B cell (primary cell): ENCODE measurements around the gene TMEM120B. TPM values are rescaled to one million over a fixed set of nuclear protein-coding genes. Genes with fewer than 3 reads are reported as not detected.

ENCODE experiments used
- ATAC-seq: fragments of 200-7000 bp; cut with Tn5 transposase; one replicate; pipeline ENCODE4 v1.10.0; 2021; ENCODE audit warnings: low read depth, mild to moderate bottlenecking, moderate number of reproducible peaks, moderate library complexity
- CTCF ChIA-PET: fragments of 350-600 bp; sonication (Branson Sonifier 250); formaldehyde crosslinking; loops from one replicate; lab custom pipeline; 2021; ENCODE audit warnings: antibody characterized with exemption, inconsistent platforms; lab: Charles Lee
- POLR2A ChIA-PET: fragments of 350-600 bp; sonication (Branson Sonifier 250); formaldehyde crosslinking; loops from one replicate; lab custom pipeline; 2021; ENCODE audit warnings: antibody characterized with exemption; lab: Charles Lee
- DNase-seq: peaks from one replicate; pipeline ENCODE4 v3.0.0; 2013
- H2AFZ ChIP-seq: 2 replicates; pipeline ENCODE4 v1.6.1; 2012; ENCODE audit warnings: mild to moderate bottlenecking, low read depth, low read length; ENCODE audit not compliant: insufficient read depth, poor library complexity, severe bottlenecking
- H3K27ac ChIP-seq, 2 donors: 1 replicate in 1 of 2; 2 replicates in 1 of 2; pipeline ENCODE4 v1.5.1; 2012 to 2013; ENCODE audit warnings: low read length in 2 of 2, mild to moderate bottlenecking in 2 of 2, moderate library complexity in 1 of 2
- H3K27me3 ChIP-seq, 4 experiments: fragments of 200-600 bp in 1 of 4; sonication (generic) in 1 of 4; replicated peaks in 1 of 4; 1 replicate in 2 of 4; 2 replicates in 2 of 4; pipeline versions ENCODE4 v1.6.1 to v1.7.0; 2013 to 2016; ENCODE audit warnings: low read length in 3 of 4, mild to moderate bottlenecking in 2 of 4, mixed read lengths in 1 of 4, moderate library complexity in 1 of 4; ENCODE audit not compliant: insufficient read depth in 4 of 4, control insufficient read depth in 3 of 4; ENCODE audit errors: control extremely low read depth in 1 of 4
- H3K36me3 ChIP-seq, 2 experiments: replicated peaks in 1 of 2; 1 replicate in 1 of 2; 2 replicates in 1 of 2; pipeline versions ENCODE4 v1.6.1 to v1.7.1; 2013; ENCODE audit warnings: low read length in 1 of 2; ENCODE audit not compliant: insufficient read depth in 2 of 2, control insufficient read depth in 1 of 2; ENCODE audit errors: control extremely low read depth in 1 of 2, extremely low read depth in 1 of 2
- H3K4me1 ChIP-seq, 2 donors: fragments of 200-600 bp in 1 of 2; sonication (generic) in 1 of 2; 1 replicate in 1 of 2; 2 replicates in 1 of 2; pipeline versions ENCODE4 v1.5.1 to v1.6.1; 2013 to 2017; ENCODE audit warnings: low read length in 2 of 2; ENCODE audit not compliant: control insufficient read depth in 2 of 2, insufficient read depth in 2 of 2
- H3K4me2 ChIP-seq: replicated peaks from 2 replicates; pipeline ENCODE3; 2012; ENCODE audit warnings: mild to moderate bottlenecking, low read depth, low read length; ENCODE audit not compliant: poor library complexity, severe bottlenecking
- H3K4me3 ChIP-seq, 5 experiments: fragments of 200-600 bp in 1 of 5; sonication (generic) in 1 of 5; 1 replicate in 3 of 5; 2 replicates in 2 of 5; pipeline versions ENCODE4 v1.5.1 to v1.7.0; 2011 to 2016; ENCODE audit warnings: low read length in 4 of 5, mild to moderate bottlenecking in 4 of 5, low read depth in 2 of 5, control low read depth in 1 of 5, moderate library complexity in 1 of 5; ENCODE audit not compliant: insufficient read depth in 1 of 5; ENCODE audit errors: control extremely low read depth in 1 of 5, extremely low read depth in 1 of 5
- H3K79me2 ChIP-seq: fragments of 200-600 bp; sonication (generic); one replicate; pipeline ENCODE4 v1.6.0; 2016; ENCODE audit warnings: low read length; ENCODE audit not compliant: control insufficient read depth, insufficient read depth
- H3K9ac ChIP-seq: fragments of 200-600 bp; sonication (generic); 2 replicates; pipeline ENCODE4 v1.6.1; 2017; ENCODE audit warnings: mild to moderate bottlenecking, low read length, moderate library complexity
- H3K9me3 ChIP-seq, 3 donors: one replicate each; pipeline versions ENCODE4 v1.6.1 to v1.7.1; 2013; ENCODE audit warnings: low read length in 2 of 3; ENCODE audit not compliant: control insufficient read depth in 2 of 3, insufficient read depth in 1 of 3; ENCODE audit errors: control extremely low read depth in 1 of 3
- H4K20me1 ChIP-seq: 2 replicates; pipeline ENCODE4 v1.6.0; 2012; ENCODE audit warnings: mild to moderate bottlenecking, low read length; ENCODE audit not compliant: insufficient read depth, control insufficient read depth, poor library complexity, severe bottlenecking
- H3K27ac Mint-ChIP-seq: one replicate; pipeline ENCODE4 v1.8.0; 2021; ENCODE audit warnings: mixed read lengths
- H3K27me3 Mint-ChIP-seq: one replicate; pipeline ENCODE4 v1.8.0; 2021; ENCODE audit warnings: mixed read lengths
- H3K4me1 Mint-ChIP-seq: one replicate; pipeline ENCODE4 v1.8.0; 2021; ENCODE audit warnings: mixed read lengths
- H3K4me3 Mint-ChIP-seq: one replicate; pipeline ENCODE4 v1.8.0; 2021; ENCODE audit warnings: mixed read lengths
- H3K9me3 Mint-ChIP-seq: one replicate; pipeline ENCODE4 v1.8.0; 2022; ENCODE audit warnings: mixed read lengths; ENCODE audit not compliant: insufficient read depth
- CTCF ChIP-seq: fragments of 200-600 bp; IDR thresholded peaks from one replicate; pipeline ENCODE4 v1.8.0; 2022; ENCODE audit warnings: antibody characterized with exemption, mild to moderate bottlenecking
- EZH2 ChIP-seq: IDR thresholded peaks from 2 replicates; pipeline ENCODE4 v1.6.1; 2012; ENCODE audit warnings: borderline replicate concordance, low read depth, mild to moderate bottlenecking, moderate library complexity, low read length; ENCODE audit not compliant: insufficient read depth, poor library complexity, severe bottlenecking
- WGBS: methylation state at CpG from one replicate; pipeline ENCODE4 v1.1.5; 2013; ENCODE audit warnings: missing lambda C conversion rate; ENCODE audit not compliant: insufficient coverage; 5-methylcytosine and 5-hydroxymethylcytosine counted together
- intact Hi-C: fragments of 100-400 bp; cut with micrococcal nuclease; formaldehyde crosslinking; loops from one replicate; pipeline ENCODE4 v1.10.0; 2022
- polyA plus RNA-seq: library from polyadenylated mRNA; depleted of rRNA; stranded (reverse); fragments of >200 nt; gene quantifications from 2 replicates; pipeline ENCODE4 v1.2.3, GENCODE V29; 2012
- total RNA-seq, 2 donors: library from RNA; stranded (reverse); fragments of 120-200 nt in 1 of 2; gene quantifications; 1 replicate in 1 of 2; 2 replicates in 1 of 2; pipeline versions ENCODE4 v1.2.3 to v1.2.4, GENCODE V29; 2013 to 2022

The TMEM120B gene
- total and polyA plus RNA-seq, 2 donors (not counting 1 experiment from before 2014, with no cell fraction given): 9.2 to 9.7 TPM

GRCh38 chr12:121769831-121770301 lies 57.3 kb downstream of the TMEM120B start:
- no peaks in the 10 kb centered on the region for H3K9me3 Mint-ChIP-seq
- no peaks in the 10 kb centered on the region for H3K9me3 ChIP-seq
- H3K4me3 Mint-ChIP-seq: no peak overlapping the region
- ChIA-PET POLR2A (interaction anchor here (0.6 kb wide), 1 partner anchor 51 kb away, joined by 3 read pairs; no protein-coding TSS in a partner anchor), CTCF (interaction anchor here (0.9 to 3.0 kb wide), 4 partner anchors 23 to 42 kb away, joined by 3 to 8 read pairs (median 6); partner anchors contain the start of gene RHOF)
- ATAC-seq: no peak
- 86% methylated on average over 11 of the region's 11 CpGs for WGBS
- H3K36me3 ChIP-seq: no peaks in the 10 kb centered on the region
- no peak overlapping the region for H2AFZ ChIP-seq
- intact Hi-C loops: loop anchor here (5.0 kb wide), 1 partner anchor 58 kb away; the partner anchor contains the start of gene TMEM120B
- H3K9ac ChIP-seq: no peak overlapping the region
- H3K4me2 ChIP-seq: no peak overlapping the region
- no peaks in the 10 kb centered on the region for H3K27me3 ChIP-seq
- H4K20me1 ChIP-seq: no peaks in the 10 kb centered on the region
- H3K4me3 ChIP-seq: no peak overlapping the region
- no peaks in the 10 kb centered on the region for H3K27me3 Mint-ChIP-seq
- DNase-seq: no peak
- TF ChIP-seq EZH2 (no peak), CTCF (no peak)
- peaks cover 7% of the 10 kb centered on the region in 2 donors for H3K4me1 ChIP-seq
- peaks cover 11% of the 10 kb centered on the region for H3K4me1 Mint-ChIP-seq
- no peaks in the 10 kb centered on the region for H3K79me2 ChIP-seq
- no peak overlapping the region for H3K27ac ChIP-seq
- H3K27ac Mint-ChIP-seq: no peak overlapping the region

GRCh38 chr12:121770388-121770787 lies 57.8 kb downstream of the TMEM120B start:
- CTCF ChIA-PET: interaction anchor here (0.6 to 3.0 kb wide), 5 partner anchors 23 to 644 kb away, joined by 3 to 8 read pairs (median 5); partner anchors contain the start of gene RHOF
- no peaks in the 10 kb centered on the region for H3K9me3 ChIP-seq
- H3K27ac ChIP-seq: no peak overlapping the region
- H3K79me2 ChIP-seq: peaks cover 4% of the 10 kb centered on the region
- Mint-ChIP-seq H3K9me3 (no peaks in the 10 kb centered on the region), H3K4me3 (no peak overlapping the region), H3K4me1 (peaks cover 11% of the 10 kb centered on the region), H3K27me3 (no peaks in the 10 kb centered on the region), H3K27ac (no peak overlapping the region)
- TF ChIP-seq CTCF: no peak
- TF ChIP-seq EZH2: no peak
- H3K4me3 ChIP-seq: no peak overlapping the region
- no peaks in the 10 kb centered on the region for H3K27me3 ChIP-seq
- intact Hi-C loops: loop anchor here (5.0 kb wide), 1 partner anchor 58 kb away; the partner anchor contains the start of gene TMEM120B
- POLR2A ChIA-PET: no interaction called here
- DNase-seq (no peak), ATAC-seq (no peak)
- H3K4me1 ChIP-seq: peaks cover 7% of the 10 kb centered on the region in 2 donors
- no peaks in the 10 kb centered on the region for H4K20me1 ChIP-seq
- no peak overlapping the region for H2AFZ ChIP-seq
- WGBS: 96% methylated on average over 9 of the region's 9 CpGs
- H3K36me3 ChIP-seq: no peaks in the 10 kb centered on the region
- H3K9ac ChIP-seq: no peak overlapping the region
- no peak overlapping the region for H3K4me2 ChIP-seq
